SK-N-SH treated with all-trans-retinoic acid at 6 μM for 48 hours (cell line): ENCODE results near the gene PTGER2.

ENCODE experiments used
- ATAC-seq: fragments of 200-7000 bp; cut with Tn5 transposase; 3 replicates; pipeline ENCODE4 v1.9.1; 2020; ENCODE audit warnings: mild to moderate bottlenecking, moderate library complexity
- ARNTL ChIP-seq: fragments of 450-650 bp; formaldehyde crosslinking; IDR thresholded peaks from 2 replicates; pipeline ENCODE4 v1.5.0; 2020; ENCODE audit warnings: low read depth, mild to moderate bottlenecking, moderate library complexity, borderline replicate concordance
- BACH2 ChIP-seq: fragments of 250-450 bp; sonication (Bioruptor Pico); IDR thresholded peaks from 2 replicates; pipeline ENCODE4 v1.9.0; 2021; ENCODE audit warnings: mild to moderate bottlenecking, borderline replicate concordance
- CREB5 ChIP-seq: fragments of 250-450 bp; sonication (Bioruptor Pico); IDR thresholded peaks from 2 replicates; pipeline ENCODE4 v1.5.1; 2020; ENCODE audit warnings: low read depth, mild to moderate bottlenecking, moderate library complexity
- CSDC2 ChIP-seq: fragments of 250-450 bp; sonication (Bioruptor Pico); IDR thresholded peaks from 2 replicates; pipeline ENCODE4 v1.5.0; 2020; ENCODE audit warnings: mild to moderate bottlenecking, moderate library complexity
- CSRNP3 ChIP-seq: fragments of 250-450 bp; sonication (Bioruptor Pico); IDR thresholded peaks from 2 replicates; pipeline ENCODE4 v1.5.1; 2021; ENCODE audit warnings: mild to moderate bottlenecking, moderate library complexity
- ESRRG ChIP-seq: fragments of 250-450 bp; sonication (Bioruptor Pico); IDR thresholded peaks from 2 replicates; pipeline ENCODE4 v1.6.1; 2021; ENCODE audit warnings: mild to moderate bottlenecking
- GLIS3 ChIP-seq: fragments of 250-450 bp; sonication (Bioruptor Pico); IDR thresholded peaks from 2 replicates; pipeline ENCODE4 v1.5.0; 2020; ENCODE audit warnings: mild to moderate bottlenecking, moderate library complexity
- OSR1 ChIP-seq: fragments of 250-450 bp; sonication (Bioruptor Pico); IDR thresholded peaks from 2 replicates; pipeline ENCODE4 v1.8.0; 2022; ENCODE audit warnings: moderate library complexity, mild to moderate bottlenecking, inconsistent platforms
- POU6F1 ChIP-seq: fragments of 250-450 bp; sonication (Bioruptor Pico); IDR thresholded peaks from 2 replicates; pipeline ENCODE4 v1.8.0; 2021; ENCODE audit warnings: low read depth, mild to moderate bottlenecking, moderate library complexity, borderline replicate concordance
- PPARA ChIP-seq: fragments of 250-450 bp; sonication (Bioruptor Pico); IDR thresholded peaks from 2 replicates; pipeline ENCODE4 v1.5.0; 2020; ENCODE audit warnings: mild to moderate bottlenecking, borderline replicate concordance
- RARB ChIP-seq: fragments of 250-450 bp; sonication (Bioruptor Pico); IDR thresholded peaks from 2 replicates; pipeline ENCODE4 v1.8.0; 2021; ENCODE audit warnings: mild to moderate bottlenecking, moderate library complexity
- SNAI2 ChIP-seq: fragments of 250-450 bp; sonication (Bioruptor Pico); IDR thresholded peaks from 2 replicates; pipeline ENCODE4 v1.5.0; 2020; ENCODE audit warnings: mild to moderate bottlenecking, moderate library complexity
- TCF4 ChIP-seq: fragments of 250-450 bp; sonication (Bioruptor Pico); IDR thresholded peaks from 2 replicates; pipeline ENCODE4 v1.8.0; 2021; ENCODE audit warnings: mild to moderate bottlenecking, moderate library complexity, borderline replicate concordance
- TOX ChIP-seq: fragments of 250-450 bp; sonication (Bioruptor Pico); IDR thresholded peaks from 2 replicates; pipeline ENCODE4 v1.8.0; 2021; ENCODE audit warnings: mild to moderate bottlenecking, moderate library complexity, borderline replicate concordance
- TSHZ2 ChIP-seq: fragments of 250-450 bp; sonication (Bioruptor Pico); IDR thresholded peaks from 2 replicates; pipeline ENCODE4 v1.5.0; 2020; ENCODE audit warnings: mild to moderate bottlenecking, moderate library complexity
- ZC3H10 ChIP-seq: fragments of 250-450 bp; sonication (Bioruptor Pico); IDR thresholded peaks from 2 replicates; pipeline ENCODE4 v1.5.1; 2021; ENCODE audit warnings: mild to moderate bottlenecking, moderate library complexity
- ZFP3 ChIP-seq: fragments of 250-450 bp; sonication (Bioruptor Pico); IDR thresholded peaks from 2 replicates; pipeline ENCODE4 v1.5.0; 2020; ENCODE audit warnings: mild to moderate bottlenecking, moderate library complexity
- ZFP30 ChIP-seq: fragments of 450-650 bp; formaldehyde crosslinking; IDR thresholded peaks from 2 replicates; pipeline ENCODE4 v1.5.0; 2022; ENCODE audit warnings: mild to moderate bottlenecking, moderate library complexity
- ZNF565 ChIP-seq: fragments of 450-650 bp; formaldehyde crosslinking; conservative IDR thresholded peaks from 2 replicates; pipeline ENCODE4 v1.5.0; 2020; ENCODE audit warnings: low read depth, mild to moderate bottlenecking, moderate library complexity
- ZNF8 ChIP-seq: fragments of 450-650 bp; formaldehyde crosslinking; IDR thresholded peaks from 2 replicates; pipeline ENCODE4 v1.5.0; 2020; ENCODE audit warnings: mild to moderate bottlenecking, moderate library complexity
- TF ChIP-seq, protein P1 (sequence below): fragments of 250-450 bp; sonication (Bioruptor Pico); IDR thresholded peaks from 2 replicates; pipeline ENCODE4 v1.8.0; 2020; ENCODE audit warnings: mild to moderate bottlenecking, moderate library complexity, borderline replicate concordance

The PTGER2 gene

DNA sequence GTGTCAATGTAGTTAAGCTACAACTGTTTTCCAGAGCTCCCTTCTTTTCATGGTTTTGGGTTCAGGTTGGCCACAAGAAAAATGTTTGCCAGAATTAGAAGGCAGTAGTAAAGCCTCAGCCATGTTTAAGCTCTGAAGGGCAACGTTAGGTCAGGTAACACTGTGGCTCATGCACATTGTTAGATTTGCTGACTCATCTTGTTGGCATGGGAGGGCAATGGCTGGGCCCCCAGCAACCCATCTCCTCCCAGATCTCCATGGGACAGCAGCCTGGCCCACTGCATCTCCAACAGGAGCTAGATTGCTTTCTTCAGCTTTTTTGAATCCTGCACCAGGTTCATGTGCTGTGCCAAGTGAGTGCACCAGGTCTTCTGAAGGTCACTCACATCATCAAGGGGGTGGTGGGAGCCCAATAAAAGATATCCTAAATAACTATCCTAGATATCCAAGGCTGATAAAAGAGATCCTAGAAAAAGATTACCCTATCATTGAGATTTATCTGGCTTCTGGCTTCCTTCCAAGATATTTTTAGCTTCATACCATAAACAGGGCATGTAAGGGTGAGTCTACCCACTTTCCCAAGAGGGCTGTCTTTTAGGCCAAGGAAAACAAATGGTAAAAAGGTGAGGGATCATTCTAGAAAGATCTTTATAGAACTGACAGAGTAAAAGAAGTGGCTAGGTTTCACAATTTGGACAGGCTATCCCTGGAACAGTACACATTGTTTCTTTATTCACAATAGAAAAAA is 28.9 kb downstream of the PTGER2 start:
- ATAC-seq: peak; percentile 78
- TF ChIP-seq, protein P1, sequence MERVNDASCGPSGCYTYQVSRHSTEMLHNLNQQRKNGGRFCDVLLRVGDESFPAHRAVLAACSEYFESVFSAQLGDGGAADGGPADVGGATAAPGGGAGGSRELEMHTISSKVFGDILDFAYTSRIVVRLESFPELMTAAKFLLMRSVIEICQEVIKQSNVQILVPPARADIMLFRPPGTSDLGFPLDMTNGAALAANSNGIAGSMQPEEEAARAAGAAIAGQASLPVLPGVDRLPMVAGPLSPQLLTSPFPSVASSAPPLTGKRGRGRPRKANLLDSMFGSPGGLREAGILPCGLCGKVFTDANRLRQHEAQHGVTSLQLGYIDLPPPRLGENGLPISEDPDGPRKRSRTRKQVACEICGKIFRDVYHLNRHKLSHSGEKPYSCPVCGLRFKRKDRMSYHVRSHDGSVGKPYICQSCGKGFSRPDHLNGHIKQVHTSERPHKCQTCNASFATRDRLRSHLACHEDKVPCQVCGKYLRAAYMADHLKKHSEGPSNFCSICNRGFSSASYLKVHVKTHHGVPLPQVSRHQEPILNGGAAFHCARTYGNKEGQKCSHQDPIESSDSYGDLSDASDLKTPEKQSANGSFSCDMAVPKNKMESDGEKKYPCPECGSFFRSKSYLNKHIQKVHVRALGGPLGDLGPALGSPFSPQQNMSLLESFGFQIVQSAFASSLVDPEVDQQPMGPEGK: peak; percentile 51; the same call in 1 of the 2 replicates
- no peak for TF ChIP-seq ARNTL (CRISPR knock-in tag)

DNA sequence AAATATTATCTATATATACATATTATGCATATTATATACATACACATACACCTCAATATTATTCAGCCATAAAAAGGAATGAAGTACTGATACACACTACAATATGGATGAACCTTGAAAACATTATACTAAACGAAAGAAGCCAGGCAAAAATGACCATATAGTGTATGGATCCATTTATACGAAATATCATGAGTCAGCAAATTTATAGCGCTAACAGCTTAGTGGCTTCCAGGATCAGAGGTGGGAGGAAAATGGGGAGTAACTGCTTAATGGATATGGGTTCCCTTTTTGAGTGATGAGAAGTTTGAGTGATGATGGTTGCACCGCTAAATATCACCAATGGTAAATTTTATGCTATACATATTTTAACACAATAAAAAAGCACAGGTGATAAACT is 32.7 kb downstream of the PTGER2 start:
- TF ChIP-seq OSR1 (CRISPR knock-in tag): no peak
- no peak for TF ChIP-seq ESRRG
- TF ChIP-seq CREB5: no peak
- no peak for TF ChIP-seq PPARA (CRISPR knock-in tag)
- TF ChIP-seq ZC3H10 (CRISPR knock-in tag): no peak
- no peak for TF ChIP-seq SNAI2
- no peak for TF ChIP-seq GLIS3 (CRISPR knock-in tag)
- TF ChIP-seq, protein P1: no peak
- TF ChIP-seq CSRNP3 (CRISPR knock-in tag): no peak
- no peak for TF ChIP-seq ZFP3
- ATAC-seq: no peak

GRCh38 chr14:52348279-52348678 is 34.2 kb downstream of the PTGER2 start:
- ATAC-seq: no peak
- TF ChIP-seq ZC3H10 (CRISPR knock-in tag) (no peak), PPARA (CRISPR knock-in tag) (no peak), TOX (CRISPR knock-in tag) (no peak), POU6F1 (CRISPR knock-in tag) (no peak), ZNF565 (CRISPR knock-in tag) (no peak), ZFP30 (CRISPR knock-in tag) (no peak), ZFP3 (no peak), TCF4 (no peak), BACH2 (CRISPR knock-in tag) (no peak), SNAI2 (no peak), ESRRG (no peak), RARB (CRISPR knock-in tag) (no peak), OSR1 (CRISPR knock-in tag) (no peak), TSHZ2 (no peak), ARNTL (CRISPR knock-in tag) (no peak), ZNF8 (CRISPR knock-in tag) (no peak), GLIS3 (CRISPR knock-in tag) (no peak), CSDC2 (CRISPR knock-in tag) (no peak)
- TF ChIP-seq, protein P1: no peak
- TF ChIP-seq, all 23 proteins: peak for 0
